ENCODE measurements around the gene LRRC52.

The LRRC52 gene

GRCh38 chr1:165508291-165508690 is 35.5 kb upstream of the LRRC52 start:
- Histone ChIP-seq H3K9me3 (no peaks in the 10 kb centered on the region), H3K27ac (no peak overlapping the region), H3K9ac (no peak overlapping the region), H3K27me3 (no peaks in the 10 kb centered on the region), H3K4me1 (no peaks in the 10 kb centered on the region), H4K20me1 (no peaks in the 10 kb centered on the region), H3K4me2 (no peak overlapping the region), H3K4me3 (no peak overlapping the region), H3K36me3 (no peaks in the 10 kb centered on the region)
- TF ChIP-seq Cebpa-rat (IDR thresholded peaks at IDR 0.05), result no peak

GRCh38 chr1:165512816-165513215 is 31.0 kb upstream of the LRRC52 start:
- Histone ChIP-seq H3K9me3 (no peaks in the 10 kb centered on the region), H3K27ac (no peak overlapping the region), H4K20me1 (no peaks in the 10 kb centered on the region), H3K27me3 (no peaks in the 10 kb centered on the region), H3K4me1 (no peaks in the 10 kb centered on the region), H3K36me3 (no peaks in the 10 kb centered on the region), H3K4me2 (no peak overlapping the region), H3K9ac (no peak overlapping the region), H3K4me3 (no peak overlapping the region)
- no peak for TF ChIP-seq Cebpa-rat (IDR thresholded peaks at IDR 0.05)

- Histone ChIP-seq H3K9me3 (peaks cover 2% of the 10 kb centered on the region), H3K36me3 (no peaks in the 10 kb centered on the region), H3K27ac (no peak overlapping the region), H3K4me2 (no peak overlapping the region), H3K9ac (no peak overlapping the region), H3K4me1 (no peaks in the 10 kb centered on the region), H3K27me3 (no peaks in the 10 kb centered on the region), H4K20me1 (no peaks in the 10 kb centered on the region), H3K4me3 (no peak overlapping the region)
- no peak for TF ChIP-seq Cebpa-rat (IDR thresholded peaks at IDR 0.05)
Observed at GRCh38 chr1:165516469-165516868, 27.3 kb upstream of the LRRC52 start.

GRCh38 chr1:165520646-165521045 is 23.2 kb upstream of the LRRC52 start:
- Histone ChIP-seq H3K4me2 (no peak overlapping the region), H4K20me1 (no peaks in the 10 kb centered on the region), H3K4me1 (no peaks in the 10 kb centered on the region), H3K4me3 (no peak overlapping the region), H3K27ac (no peak overlapping the region), H3K36me3 (no peaks in the 10 kb centered on the region), H3K27me3 (no peaks in the 10 kb centered on the region), H3K9me3 (peaks cover 14% of the 10 kb centered on the region), H3K9ac (no peak overlapping the region)
- peak; percentile 51; the same call in 1 of the 2 replicates for TF ChIP-seq Cebpa-rat (IDR thresholded peaks at IDR 0.05)

- TF ChIP-seq Cebpa-rat (IDR thresholded peaks at IDR 0.05), result no peak
- Histone ChIP-seq H3K4me2 (no peak overlapping the region), H3K27ac (no peak overlapping the region), H3K27me3 (no peaks in the 10 kb centered on the region), H3K36me3 (no peaks in the 10 kb centered on the region), H3K4me1 (peaks cover 5% of the 10 kb centered on the region; the same call in 1 of the 2 replicates), H3K4me3 (no peak overlapping the region), H4K20me1 (no peaks in the 10 kb centered on the region), H3K9ac (no peak overlapping the region), H3K9me3 (peaks cover 14% of the 10 kb centered on the region)
Observed at GRCh38 chr1:165524639-165525285, 19.0 kb upstream of the LRRC52 start.

- H3K9me3 ChIP-seq, result peaks cover 14% of the 10 kb centered on the region
- H3K4me3 ChIP-seq, result no peak overlapping the region
- H3K27ac ChIP-seq, result no peak overlapping the region
- H3K9ac ChIP-seq, result no peak overlapping the region
- H3K36me3 ChIP-seq, result no peaks in the 10 kb centered on the region
- TF ChIP-seq Cebpa-rat (IDR thresholded peaks at IDR 0.05), result no peak
- H3K27me3 ChIP-seq, result no peaks in the 10 kb centered on the region
- peaks cover 5% of the 10 kb centered on the region; the same call in 1 of the 2 replicates for H3K4me1 ChIP-seq
- no peaks in the 10 kb centered on the region for H4K20me1 ChIP-seq
- H3K4me2 ChIP-seq, result no peak overlapping the region
Observed at GRCh38 chr1:165525708-165526107, 18.1 kb upstream of the LRRC52 start.

- no peak overlapping the region for H3K27ac ChIP-seq
- no peaks in the 10 kb centered on the region for H3K27me3 ChIP-seq
- no peaks in the 10 kb centered on the region for H3K36me3 ChIP-seq
- peaks cover 2% of the 10 kb centered on the region; the same call in 1 of the 2 replicates for H3K9me3 ChIP-seq
- H3K4me3 ChIP-seq, result no peak overlapping the region
- H4K20me1 ChIP-seq, result no peaks in the 10 kb centered on the region
- H3K4me1 ChIP-seq, result peaks cover 5% of the 10 kb centered on the region; the same call in 1 of the 2 replicates
- no peak for TF ChIP-seq Cebpa-rat (IDR thresholded peaks at IDR 0.05)
- no peak overlapping the region for H3K9ac ChIP-seq
- peak overlapping the region; percentile 19; the same call in 1 of the 2 replicates for H3K4me2 ChIP-seq
Observed at GRCh38 chr1:165527251-165528007, 16.4 kb upstream of the LRRC52 start.

GRCh38 chr1:165531021-165531420 is 12.8 kb upstream of the LRRC52 start:
- Histone ChIP-seq H3K4me1 (peaks cover 5% of the 10 kb centered on the region; the same call in 1 of the 2 replicates), H3K9ac (no peak overlapping the region), H3K4me3 (no peak overlapping the region), H4K20me1 (no peaks in the 10 kb centered on the region), H3K4me2 (no peak overlapping the region), H3K36me3 (no peaks in the 10 kb centered on the region), H3K27me3 (no peaks in the 10 kb centered on the region), H3K9me3 (no peaks in the 10 kb centered on the region), H3K27ac (no peak overlapping the region)
- TF ChIP-seq Cebpa-rat (IDR thresholded peaks at IDR 0.05), result no peak

- Histone ChIP-seq H3K9me3 (no peaks in the 10 kb centered on the region), H3K27ac (no peak overlapping the region), H4K20me1 (no peaks in the 10 kb centered on the region), H3K9ac (no peak overlapping the region), H3K4me2 (no peak overlapping the region), H3K36me3 (no peaks in the 10 kb centered on the region), H3K4me3 (no peak overlapping the region), H3K27me3 (no peaks in the 10 kb centered on the region), H3K4me1 (peaks cover 5% of the 10 kb centered on the region; the same call in 1 of the 2 replicates)
- TF ChIP-seq Cebpa-rat (IDR thresholded peaks at IDR 0.05), result no peak
Observed at GRCh38 chr1:165532053-165532452, 11.7 kb upstream of the LRRC52 start.

- H3K4me3 ChIP-seq, result no peak overlapping the region
- no peaks in the 10 kb centered on the region for H3K9me3 ChIP-seq
- no peak overlapping the region for H3K27ac ChIP-seq
- no peaks in the 10 kb centered on the region for H3K36me3 ChIP-seq
- H4K20me1 ChIP-seq, result no peaks in the 10 kb centered on the region
- H3K9ac ChIP-seq, result no peak overlapping the region
- H3K4me2 ChIP-seq, result no peak overlapping the region
- no peak for TF ChIP-seq Cebpa-rat (IDR thresholded peaks at IDR 0.05)
- H3K27me3 ChIP-seq, result no peaks in the 10 kb centered on the region
- H3K4me1 ChIP-seq, result no peaks in the 10 kb centered on the region
Observed at GRCh38 chr1:165533254-165533653, 10.5 kb upstream of the LRRC52 start.
